Islet of Langerhans (tissue), 1 donor: ENCODE data around the gene MERTK.
"Not testable (repeated sequence)": the region's sequence is repeated elsewhere in the genome, so short reads cannot be mapped to it uniquely, and the experiment has no call there.

Experiments used
- FAIRE-seq: peaks from one replicate; lab custom pipeline; 2011; peaks lifted over from hg19 to GRCh38; lab: Jason Lieb, UNC

Gene MERTK

DNA sequence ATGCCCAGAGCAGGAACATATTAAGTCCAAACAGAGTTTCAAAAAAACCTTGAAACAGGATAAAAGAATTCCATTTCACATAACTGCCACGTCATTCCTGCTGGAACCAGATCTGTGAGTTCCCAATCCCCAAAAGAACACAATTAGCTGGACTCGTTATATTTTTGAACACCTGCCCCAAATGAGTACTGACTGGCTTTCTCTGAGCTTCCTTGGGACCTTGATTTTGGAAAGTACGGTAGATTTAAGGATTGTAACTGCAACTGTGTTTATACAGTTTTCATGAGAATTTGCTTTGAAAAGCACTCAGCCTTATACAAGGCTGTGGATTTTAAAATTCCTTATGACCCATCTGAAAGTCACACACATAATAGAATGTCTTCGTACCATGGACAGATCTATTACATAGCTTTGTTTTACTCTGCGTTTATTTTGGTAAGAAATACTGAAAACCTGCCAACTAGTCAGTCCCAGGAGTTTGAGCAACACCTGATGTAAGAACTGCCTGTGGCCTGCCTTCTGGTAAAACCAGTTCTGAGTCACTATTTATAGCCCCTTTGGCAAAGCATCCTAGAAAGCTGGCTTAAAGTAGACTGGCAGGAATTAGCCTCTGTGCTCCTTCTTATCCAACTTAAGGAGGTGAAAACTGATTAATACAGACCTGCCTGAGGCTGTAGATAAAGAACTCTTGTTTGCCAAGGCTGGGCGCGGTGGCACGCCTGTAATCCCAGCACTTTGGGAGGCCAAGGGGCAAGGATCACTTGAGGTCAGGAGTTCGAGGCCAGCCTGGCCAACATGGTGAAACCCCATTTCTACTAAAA lies 48.1 kb downstream of the MERTK start:
- FAIRE-seq, result no peak

DNA sequence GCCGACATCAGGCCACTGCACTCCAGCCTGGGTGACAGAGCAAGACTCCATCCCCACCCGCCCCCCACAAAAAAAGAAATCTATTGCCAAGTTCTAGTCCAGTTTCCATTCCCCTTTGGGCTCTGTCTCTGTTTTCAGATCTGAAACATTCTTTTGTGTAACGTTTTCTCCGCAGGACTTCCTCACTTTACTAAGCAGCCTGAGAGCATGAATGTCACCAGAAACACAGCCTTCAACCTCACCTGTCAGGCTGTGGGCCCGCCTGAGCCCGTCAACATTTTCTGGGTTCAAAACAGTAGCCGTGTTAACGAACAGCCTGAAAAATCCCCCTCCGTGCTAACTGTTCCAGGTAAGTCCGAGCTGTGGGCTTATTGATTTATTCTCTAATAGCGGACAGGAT lies 48.8 kb downstream of the MERTK start:
- FAIRE-seq, result no peak

GRCh38 chr2:111948832-111949231 lies 50.4 kb downstream of the MERTK start:
- FAIRE-seq, result no peak

DNA sequence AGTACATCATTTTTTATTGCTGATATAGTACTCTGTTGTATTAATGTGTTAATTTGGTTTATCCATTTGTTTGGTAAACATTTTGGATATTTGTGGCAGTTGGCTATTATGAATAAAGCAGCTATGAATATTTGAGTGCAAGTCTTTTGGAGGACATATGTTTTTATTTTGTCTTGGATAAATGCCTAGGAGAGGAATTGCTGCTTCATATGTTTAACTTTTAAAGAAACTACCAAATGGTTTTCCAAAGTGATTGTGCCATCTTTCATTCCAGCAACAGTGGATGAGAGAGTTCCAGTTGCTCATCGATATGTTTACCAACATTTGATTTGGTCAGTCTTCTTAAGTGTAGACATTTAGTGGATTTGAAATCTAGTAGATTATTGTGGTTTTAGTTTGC lies 51.8 kb downstream of the MERTK start:
- FAIRE-seq, result no peak

DNA sequence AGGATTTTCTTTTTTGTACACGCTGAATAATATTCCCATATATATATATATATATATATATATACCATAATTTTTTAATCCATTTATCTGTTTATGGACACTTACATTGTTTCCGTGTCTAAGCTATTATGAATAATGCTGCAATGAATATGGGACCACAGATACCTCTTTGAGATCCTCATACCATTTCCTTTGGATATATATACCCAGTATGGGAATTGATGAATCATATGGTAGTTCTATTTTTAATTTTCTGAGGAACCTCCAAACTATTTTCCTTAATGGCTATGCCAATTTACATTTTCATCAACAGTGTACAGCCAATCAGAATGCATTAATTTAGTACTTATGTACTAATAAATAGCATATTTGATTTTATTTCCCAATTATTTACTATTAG lies 53.1 kb downstream of the MERTK start:
- no peak for FAIRE-seq

DNA sequence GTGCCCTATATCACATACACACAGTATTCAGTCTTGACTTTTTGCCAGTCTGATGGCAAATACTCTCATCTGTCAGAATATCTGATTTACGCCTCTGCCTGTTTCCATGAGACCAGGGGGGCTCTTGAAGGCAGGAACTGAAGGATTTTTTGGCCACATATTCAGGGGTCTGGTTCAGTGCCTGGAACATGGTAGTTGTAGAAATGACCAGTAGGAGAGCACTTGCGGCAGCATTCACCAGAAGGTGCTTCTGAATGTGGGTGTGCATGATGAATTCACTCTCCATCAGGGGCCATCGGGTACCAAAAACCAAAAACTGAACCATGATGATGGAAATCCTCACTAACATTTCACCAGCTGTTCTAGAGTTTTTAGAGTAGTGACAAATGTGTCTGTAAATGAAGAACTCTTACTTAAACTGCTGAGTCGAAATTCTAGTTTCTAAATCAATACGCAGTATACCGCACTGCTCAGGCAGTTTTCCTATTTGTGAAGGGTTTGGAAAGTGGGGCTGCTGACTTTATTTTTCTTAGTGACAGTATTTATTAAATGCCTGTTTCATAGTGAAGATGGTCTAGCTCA lies 54.6 kb downstream of the MERTK start:
- no peak for FAIRE-seq

DNA sequence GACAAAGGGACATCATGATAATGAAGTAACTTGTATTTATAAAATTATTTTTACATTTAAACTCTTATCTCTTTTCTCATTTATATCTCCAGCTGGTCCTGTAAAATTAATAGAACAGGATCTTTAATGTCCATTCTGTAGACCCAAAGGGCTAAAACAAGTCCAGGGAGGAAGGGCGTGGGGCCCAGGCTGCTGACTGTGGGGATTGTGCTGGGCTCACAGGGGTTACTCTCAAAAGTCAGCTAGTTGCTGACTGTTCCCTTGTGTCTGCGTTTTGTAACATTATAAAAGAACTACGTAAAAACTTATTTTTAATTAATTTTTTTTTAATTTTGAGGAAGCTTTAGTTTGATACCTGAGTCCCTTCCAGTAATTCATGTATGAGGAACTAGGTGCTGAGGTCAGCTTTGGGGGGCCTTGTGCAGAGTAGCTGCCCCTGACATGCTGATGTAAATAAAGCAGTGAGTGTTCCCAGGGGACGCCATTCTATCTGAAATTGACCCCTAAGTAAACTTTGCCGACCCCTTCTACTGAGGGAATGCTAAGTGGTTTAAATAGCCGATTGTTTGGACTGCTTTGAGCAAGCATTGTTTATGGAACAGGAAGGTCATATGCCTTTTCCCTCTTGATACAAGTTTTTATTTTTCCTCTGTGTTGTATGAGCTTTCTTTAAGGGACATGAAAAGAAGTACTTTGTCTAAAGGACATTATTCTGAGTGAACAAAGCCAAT lies 56.4 kb downstream of the MERTK start:
- no peak for FAIRE-seq

GRCh38 chr2:111957872-111958354 lies 59.5 kb downstream of the MERTK start:
- FAIRE-seq, result no peak

GRCh38 chr2:111958901-111959300 lies 60.5 kb downstream of the MERTK start:
- no peak for FAIRE-seq

DNA sequence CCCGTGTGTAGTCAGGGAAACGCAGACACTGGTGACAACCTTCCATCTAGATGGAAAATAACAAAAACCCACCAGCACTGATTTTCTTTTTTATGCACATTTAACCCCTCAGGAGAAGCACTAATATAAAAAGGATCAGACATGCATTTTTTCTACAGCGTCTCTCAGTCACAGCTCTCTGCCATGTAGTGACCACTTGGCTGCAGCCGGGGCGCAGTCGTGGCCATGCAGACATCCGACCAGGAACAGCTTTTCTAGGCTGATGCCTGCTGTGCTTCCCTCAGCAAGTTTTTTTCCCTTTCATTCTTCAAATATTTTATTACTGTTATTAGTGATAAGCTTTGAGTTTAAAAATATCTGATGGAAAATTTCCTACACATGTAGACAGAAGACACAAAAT lies 63.3 kb downstream of the MERTK start:
- FAIRE-seq, result no peak

- FAIRE-seq, result not testable (repeated sequence)
Measured at GRCh38 chr2:111963086-111963485, 64.7 kb downstream of the MERTK start.

GRCh38 chr2:111963508-111963907 lies 65.1 kb downstream of the MERTK start:
- FAIRE-seq, result not testable (repeated sequence)

DNA sequence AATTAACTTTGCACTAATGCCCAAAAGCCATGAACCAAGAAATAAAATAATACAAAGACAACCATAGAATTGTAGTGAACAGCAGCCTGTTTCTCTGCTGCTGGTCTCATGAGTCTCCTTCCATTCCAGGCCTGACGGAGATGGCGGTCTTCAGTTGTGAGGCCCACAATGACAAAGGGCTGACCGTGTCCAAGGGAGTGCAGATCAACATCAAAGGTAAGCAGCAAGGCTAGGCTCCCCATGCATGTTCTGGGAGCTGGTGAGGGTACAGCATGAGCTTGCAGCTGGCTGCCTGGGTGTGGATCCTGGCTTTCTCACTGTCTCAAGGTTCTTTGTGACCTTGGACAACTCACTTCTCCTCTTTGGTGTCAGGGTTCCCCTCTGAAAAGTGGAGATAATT lies 66.7 kb downstream of the MERTK start:
- FAIRE-seq, result no peak

- no peak for FAIRE-seq
Measured at GRCh38 chr2:111966241-111966640, 67.8 kb downstream of the MERTK start.

- FAIRE-seq, result no peak
Measured at GRCh38 chr2:111967018-111967417, 68.6 kb downstream of the MERTK start.

GRCh38 chr2:111970453-111970852 lies 72.0 kb downstream of the MERTK start:
- FAIRE-seq, result no peak

DNA sequence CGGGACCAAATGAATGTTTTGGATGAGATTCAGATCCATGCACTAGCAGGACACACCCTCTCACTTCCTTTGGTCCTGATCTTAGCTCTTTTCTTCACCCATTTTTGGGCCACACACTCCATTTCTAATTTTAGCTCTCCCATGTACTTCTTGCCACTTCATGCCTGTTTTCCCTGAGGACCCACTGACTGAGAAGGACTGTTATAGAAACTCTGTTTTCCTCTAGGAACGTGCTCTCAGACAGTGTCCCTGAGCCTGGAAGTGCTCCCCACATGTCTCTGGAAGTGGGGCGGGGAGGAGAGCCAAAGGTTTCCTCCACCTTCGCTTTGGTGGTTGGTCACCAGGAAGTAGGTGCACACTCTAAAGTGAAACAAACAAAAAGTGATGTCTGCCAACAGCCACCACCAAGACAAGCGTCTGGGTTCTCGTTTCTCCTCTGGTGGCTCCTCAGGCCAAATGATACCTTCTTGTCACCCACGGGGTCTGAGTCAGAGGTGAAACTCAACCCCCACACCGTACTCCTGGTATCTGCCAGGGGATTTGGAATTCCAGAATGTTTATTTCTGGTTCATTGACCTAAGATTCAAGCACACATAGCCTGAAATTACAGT lies 74.7 kb downstream of the MERTK start:
- FAIRE-seq, result no peak

DNA sequence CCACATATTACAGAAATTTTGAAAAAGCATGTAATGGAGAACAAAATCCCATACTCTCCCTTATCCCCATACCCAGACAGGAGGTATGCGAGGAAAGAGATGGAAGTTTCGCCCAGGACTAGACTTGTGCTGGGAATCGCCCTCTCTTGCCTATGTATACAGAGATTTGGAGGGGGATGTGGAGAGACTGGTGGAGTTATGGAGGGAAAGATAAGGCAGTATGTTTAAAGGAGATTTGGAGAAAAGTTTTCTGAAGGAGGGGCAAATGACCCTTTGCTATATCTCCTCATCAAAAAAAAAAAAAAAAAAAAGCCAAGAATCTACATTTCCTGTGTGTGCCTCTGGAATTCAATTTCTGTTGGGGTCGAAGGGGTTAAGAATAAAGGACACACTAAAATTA lies 75.3 kb downstream of the MERTK start:
- no peak for FAIRE-seq

GRCh38 chr2:111975053-111975552 lies 76.7 kb downstream of the MERTK start:
- no peak for FAIRE-seq

DNA sequence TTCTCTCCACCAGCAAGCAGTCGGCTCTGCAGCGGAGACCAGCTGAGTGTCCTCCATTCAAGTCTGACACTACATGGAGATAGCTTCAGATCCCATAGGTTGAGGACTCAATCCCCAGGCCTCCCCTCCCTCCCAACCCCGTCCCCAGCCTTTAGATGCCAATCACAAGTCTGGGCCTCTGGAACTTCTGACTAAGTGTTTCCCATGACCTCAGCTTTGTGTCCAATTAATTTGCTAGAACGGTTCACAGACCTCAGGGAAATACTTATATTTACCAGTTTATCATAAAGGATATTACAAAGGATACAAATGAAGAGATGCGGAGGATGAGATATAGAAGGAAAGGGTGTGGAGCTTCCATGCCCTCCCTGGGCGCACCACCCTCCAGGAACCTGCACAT lies 77.4 kb downstream of the MERTK start:
- FAIRE-seq, result no peak

DNA sequence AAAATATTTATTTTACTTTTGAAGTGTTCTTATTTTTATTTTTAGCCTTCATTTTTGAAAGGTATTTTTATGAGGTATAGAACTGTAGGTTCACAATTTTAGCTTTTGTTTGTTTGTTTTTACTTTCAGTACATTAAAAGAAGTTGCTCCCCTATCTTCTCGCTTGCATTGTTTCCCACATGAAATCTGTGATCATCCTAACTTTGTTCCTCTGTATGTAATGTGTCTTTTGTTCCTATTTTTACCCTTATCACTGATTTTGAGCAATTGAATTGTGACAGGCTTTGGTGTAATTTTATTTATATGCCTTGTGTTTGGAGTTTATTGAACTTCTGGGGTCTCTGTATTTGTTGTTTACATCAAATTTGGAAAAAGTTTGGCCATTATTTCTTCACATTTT lies 78.8 kb downstream of the MERTK start:
- FAIRE-seq, result no peak

- FAIRE-seq, result no peak
Measured at GRCh38 chr2:111978452-111979170, 80.2 kb downstream of the MERTK start.
